Neural crest cell (in vitro differentiated cells): ENCODE results near the gene ASCL1. TPM values are rescaled to one million over a fixed set of nuclear protein-coding genes. Genes with fewer than 3 reads are reported as not detected.
A peak's percentile ranks its signal among the peaks of the same experiment; 100 is the strongest.

Experiments used
- DNase-seq: peaks from one replicate; pipeline ENCODE4 v3.0.0; 2021; ENCODE audit warnings: low read depth, mixed read lengths, low spot score
- H3K27ac Mint-ChIP-seq: one replicate; pipeline ENCODE4 v1.8.0; 2021; ENCODE audit warnings: mild to moderate bottlenecking, mixed read lengths; ENCODE audit not compliant: unreplicated experiment
- H3K27me3 Mint-ChIP-seq: 2 replicates; pipeline ENCODE4 v1.8.0; 2021; ENCODE audit warnings: low read depth, mild to moderate bottlenecking, mixed read lengths
- H3K36me3 Mint-ChIP-seq: 2 replicates; pipeline ENCODE4 v1.8.0; 2021; ENCODE audit warnings: low read depth, mild to moderate bottlenecking, mixed read lengths
- H3K4me1 Mint-ChIP-seq: 2 replicates; pipeline ENCODE4 v1.8.0; 2021; ENCODE audit warnings: mixed read lengths
- H3K4me3 Mint-ChIP-seq: one replicate; pipeline ENCODE4 v1.8.0; 2021; ENCODE audit warnings: mild to moderate bottlenecking, mixed read lengths
- H3K9me3 Mint-ChIP-seq: 2 replicates; pipeline ENCODE4 v1.8.0; 2021; ENCODE audit warnings: mixed read lengths
- CTCF ChIP-seq: fragments of 200-600 bp; sonication (generic); conservative IDR thresholded peaks from 2 replicates; pipeline ENCODE4 v1.5.0; 2021; ENCODE audit warnings: antibody characterized with exemption, mild to moderate bottlenecking
- total RNA-seq: library from RNA; stranded (reverse); gene quantifications from 2 replicates; pipeline ENCODE4 v1.2.1, GENCODE V29; 2021

Gene ASCL1
- total RNA-seq, 1 donor from 2014 or later, result 4.3 TPM

GRCh38 chr12:102912258-102912657, 45.2 kb upstream of the ASCL1 start:
- Mint-ChIP-seq H3K4me3 (no peak overlapping the region), H3K27me3 (peaks cover 36% of the 10 kb centered on the region), H3K9me3 (no peaks in the 10 kb centered on the region), H3K36me3 (no peaks in the 10 kb centered on the region), H3K4me1 (peaks cover under 1% of the 10 kb centered on the region), H3K27ac (no peak overlapping the region)
- DNase-seq, result no peak
- no peak for TF ChIP-seq CTCF

GRCh38 chr12:102913453-102914226, 43.8 kb upstream of the ASCL1 start:
- no peaks in the 10 kb centered on the region for H3K9me3 Mint-ChIP-seq
- H3K36me3 Mint-ChIP-seq, result no peaks in the 10 kb centered on the region
- TF ChIP-seq CTCF, result no peak
- peaks cover 7% of the 10 kb centered on the region for H3K4me1 Mint-ChIP-seq
- H3K4me3 Mint-ChIP-seq, result no peak overlapping the region
- H3K27ac Mint-ChIP-seq, result no peak overlapping the region
- DNase-seq, result no peak
- peaks cover 43% of the 10 kb centered on the region for H3K27me3 Mint-ChIP-seq

- TF ChIP-seq CTCF, result no peak
- H3K4me1 Mint-ChIP-seq, result peaks cover 7% of the 10 kb centered on the region
- H3K9me3 Mint-ChIP-seq, result no peaks in the 10 kb centered on the region
- no peak for DNase-seq
- peaks cover 62% of the 10 kb centered on the region for H3K27me3 Mint-ChIP-seq
- H3K4me3 Mint-ChIP-seq, result no peak overlapping the region
- H3K27ac Mint-ChIP-seq, result no peak overlapping the region
- no peaks in the 10 kb centered on the region for H3K36me3 Mint-ChIP-seq
Observed at GRCh38 chr12:102916252-102917025, 41.0 kb upstream of the ASCL1 start.

GRCh38 chr12:102917026-102917787, 40.3 kb upstream of the ASCL1 start, which contains the start of gene PAH:
TSS of gene PAH (minus strand) at chr12:102917244. CDS start at chr12:102917130, 114 bp downstream.
- H3K27ac Mint-ChIP-seq, result no peak within 1 kb of the TSS
- H3K9me3 Mint-ChIP-seq, result no peaks in the 10 kb centered on the region
- no peak for DNase-seq
- peaks cover 7% of the 10 kb centered on the region for H3K4me1 Mint-ChIP-seq
- peak; percentile 34 for TF ChIP-seq CTCF
- H3K27me3 Mint-ChIP-seq, result peaks cover 63% of the 10 kb centered on the region
- H3K4me3 Mint-ChIP-seq, result peak within 1 kb of the TSS; percentile 74
- no peaks in the 10 kb centered on the region for H3K36me3 Mint-ChIP-seq

GRCh38 chr12:102918840-102919239, 38.6 kb upstream of the ASCL1 start:
- Mint-ChIP-seq H3K36me3 (no peaks in the 10 kb centered on the region), H3K9me3 (no peaks in the 10 kb centered on the region), H3K27me3 (peaks cover 65% of the 10 kb centered on the region), H3K4me3 (no peak overlapping the region), H3K27ac (no peak overlapping the region), H3K4me1 (peaks cover 7% of the 10 kb centered on the region)
- DNase-seq, result no peak
- no peak for TF ChIP-seq CTCF
